Testis (tissue), 2 donors: Measurements from ENCODE around the gene NKD1.

Experiments used
- POLR2A ChIP-seq: fragments of 450-650 bp; IDR thresholded peaks from one replicate; pipeline ENCODE4 v1.6.1; 2017; ENCODE audit warnings: antibody characterized with exemption, mild to moderate bottlenecking, moderate library complexity
- TF ChIP-seq, protein P1 (sequence below), 3 experiments: fragments of 450-650 bp in 2 of 3; fragments of 200-600 bp in 1 of 3; sonication (generic) in 1 of 3; IDR thresholded peaks; one replicate each; pipeline ENCODE4 v1.5.1; 2016 to 2019; ENCODE audit warnings: antibody characterized with exemption in 3 of 3, mild to moderate bottlenecking in 2 of 3, moderate library complexity in 1 of 3

DNA sequence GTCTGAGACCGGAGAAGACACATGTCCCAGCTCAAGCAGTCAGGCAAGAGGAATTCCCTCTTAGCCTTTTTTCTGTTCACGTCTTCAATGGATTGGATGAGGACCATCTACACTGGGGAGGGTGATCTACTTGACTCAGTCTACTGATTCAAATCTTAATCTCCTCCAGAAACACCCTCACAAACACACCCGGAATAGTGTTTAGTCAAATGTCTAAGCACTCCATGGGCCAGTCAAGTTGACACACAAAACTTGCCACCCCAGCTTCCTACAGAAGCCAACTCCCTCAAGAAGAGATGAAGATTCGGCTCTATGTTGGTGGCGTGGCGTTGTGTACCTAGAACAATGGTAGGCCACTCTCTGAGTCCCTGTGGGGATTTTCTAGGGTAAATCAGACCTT is 22.5 kb upstream of the NKD1 start:
- TF ChIP-seq, protein P1, sequence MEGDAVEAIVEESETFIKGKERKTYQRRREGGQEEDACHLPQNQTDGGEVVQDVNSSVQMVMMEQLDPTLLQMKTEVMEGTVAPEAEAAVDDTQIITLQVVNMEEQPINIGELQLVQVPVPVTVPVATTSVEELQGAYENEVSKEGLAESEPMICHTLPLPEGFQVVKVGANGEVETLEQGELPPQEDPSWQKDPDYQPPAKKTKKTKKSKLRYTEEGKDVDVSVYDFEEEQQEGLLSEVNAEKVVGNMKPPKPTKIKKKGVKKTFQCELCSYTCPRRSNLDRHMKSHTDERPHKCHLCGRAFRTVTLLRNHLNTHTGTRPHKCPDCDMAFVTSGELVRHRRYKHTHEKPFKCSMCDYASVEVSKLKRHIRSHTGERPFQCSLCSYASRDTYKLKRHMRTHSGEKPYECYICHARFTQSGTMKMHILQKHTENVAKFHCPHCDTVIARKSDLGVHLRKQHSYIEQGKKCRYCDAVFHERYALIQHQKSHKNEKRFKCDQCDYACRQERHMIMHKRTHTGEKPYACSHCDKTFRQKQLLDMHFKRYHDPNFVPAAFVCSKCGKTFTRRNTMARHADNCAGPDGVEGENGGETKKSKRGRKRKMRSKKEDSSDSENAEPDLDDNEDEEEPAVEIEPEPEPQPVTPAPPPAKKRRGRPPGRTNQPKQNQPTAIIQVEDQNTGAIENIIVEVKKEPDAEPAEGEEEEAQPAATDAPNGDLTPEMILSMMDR (IDR thresholded peaks at IDR 0.05), result no peak
- TF ChIP-seq POLR2A, result no peak
